H1 (cell line): ENCODE measurements around the gene HTR2A.

Experiments used
- ATF2 ChIP-seq: IDR thresholded peaks from 2 replicates; pipeline ENCODE4 v1.6.1; 2012; ENCODE audit warnings: low read length, inconsistent platforms
- CTCF ChIP-seq, 3 experiments: IDR thresholded peaks; 1 replicate in 2 of 3; 2 replicates in 1 of 3; pipeline versions ENCODE4 v1.5.1 to v1.6.1; 2011; ENCODE audit warnings: low read length in 3 of 3, mild to moderate bottlenecking in 3 of 3, inconsistent platforms in 2 of 3, low read depth in 1 of 3, moderate library complexity in 1 of 3; ENCODE audit not compliant: insufficient read depth in 1 of 3; ENCODE audit errors: control extremely low read depth in 1 of 3
- GABPA ChIP-seq: IDR thresholded peaks from 2 replicates; pipeline ENCODE4 v1.6.1; 2011; ENCODE audit warnings: mild to moderate bottlenecking, low read length, moderate library complexity, borderline replicate concordance; ENCODE audit not compliant: insufficient read depth
- MAFK ChIP-seq: IDR thresholded peaks from 2 replicates; pipeline ENCODE4 v1.6.1; 2012; ENCODE audit warnings: low read depth, mild to moderate bottlenecking, improper control_type of control experiment, low read length
- MAX ChIP-seq: IDR thresholded peaks from 2 replicates; pipeline ENCODE4 v1.6.1; 2012; ENCODE audit warnings: inconsistent platforms
- SP1 ChIP-seq: IDR thresholded peaks from 2 replicates; pipeline ENCODE4 v1.6.1; 2011; ENCODE audit warnings: low read depth, low read length

- TF ChIP-seq ATF2 (no peak), MAX (no peak), SP1 (no peak), GABPA (no peak), MAFK (no peak), CTCF (IDR thresholded peaks at IDR 0.05; ENCODE audit: control extremely low read depth in 1 of 3, insufficient read depth in 1 of 3, low read depth in 1 of 3, low read length in 3 of 3) (no peak)
Observed at GRCh38 chr13:46936525-46936924, 39.7 kb upstream of the HTR2A start.
